Ishikawa (cell line): Measurements from ENCODE around the gene GNL3.

Experiments
- CEBPB ChIP-seq: IDR thresholded peaks from 2 replicates; pipeline ENCODE4 v1.6.1; 2012
- CREB1 ChIP-seq: IDR thresholded peaks from 2 replicates; pipeline ENCODE4 v1.6.1; 2012; ENCODE audit warnings: low read depth
- EGR1 ChIP-seq: IDR thresholded peaks from 2 replicates; pipeline ENCODE4 v1.6.1; 2012
- EP300 ChIP-seq: IDR thresholded peaks from 2 replicates; pipeline ENCODE4 v1.6.1; 2012; ENCODE audit warnings: borderline replicate concordance
- FOXM1 ChIP-seq: IDR thresholded peaks from 2 replicates; pipeline ENCODE4 v1.6.1; 2012; ENCODE audit warnings: low read depth, borderline replicate concordance
- MAX ChIP-seq: IDR thresholded peaks from 2 replicates; pipeline ENCODE4 v1.6.1; 2012
- NFIC ChIP-seq: IDR thresholded peaks from 2 replicates; pipeline ENCODE4 v1.6.1; 2012
- RAD21 ChIP-seq: IDR thresholded peaks from 2 replicates; pipeline ENCODE4 v1.6.1; 2012; ENCODE audit warnings: low read depth
- REST ChIP-seq: IDR thresholded peaks from 2 replicates; pipeline ENCODE4 v1.6.1; 2012; ENCODE audit warnings: low read depth, mild to moderate bottlenecking
- TAF1 ChIP-seq: IDR thresholded peaks from 2 replicates; pipeline ENCODE4 v1.6.1; 2012; ENCODE audit warnings: low read depth, mild to moderate bottlenecking
- TCF12 ChIP-seq: IDR thresholded peaks from 2 replicates; pipeline ENCODE4 v1.6.1; 2012; ENCODE audit warnings: low read depth
- TEAD4 ChIP-seq: IDR thresholded peaks from 2 replicates; pipeline ENCODE4 v1.6.1; 2012
- USF1 ChIP-seq: IDR thresholded peaks from 2 replicates; pipeline ENCODE4 v1.6.1; 2012
- YY1 ChIP-seq: IDR thresholded peaks from 2 replicates; pipeline ENCODE4 v1.6.1; 2012; ENCODE audit warnings: low read depth
- ZBTB7A ChIP-seq: IDR thresholded peaks from 2 replicates; pipeline ENCODE4 v1.6.1; 2012; ENCODE audit warnings: low read depth

Gene GNL3

GRCh38 chr3:52683611-52684010, 2.2 kb upstream of the GNL3 start:
- TF ChIP-seq YY1 (no peak), TEAD4 (no peak), MAX (no peak)

- TF ChIP-seq CREB1 (no peak), TAF1 (no peak)
These were observed 1.6 kb upstream of the GNL3 start for GRCh38 chr3:52684184-52684583.

- TF ChIP-seq RAD21 (no peak), EP300 (no peak), MAX (no peak), TAF1 (no peak; the same call in 1 of the 2 replicates), REST (no peak), YY1 (no peak), CREB1 (no peak), ZBTB7A (no peak), TCF12 (no peak; the same call in 1 of the 2 replicates)
These were observed 535 bp upstream of the GNL3 start for GRCh38 chr3:52685285-52685708.

- TF ChIP-seq EP300 (no peak), ZBTB7A (no peak), RAD21 (no peak), NFIC (no peak), REST (no peak), TEAD4 (no peak), CREB1 (no peak)
These were observed 2.4 kb downstream of the GNL3 start for GRCh38 chr3:52688266-52688665.

GRCh38 chr3:52689151-52689550, 3.3 kb downstream of the GNL3 start:
- TF ChIP-seq TAF1 (no peak), EP300 (no peak), CREB1 (no peak), EGR1 (no peak), TCF12 (no peak), ZBTB7A (no peak), YY1 (no peak), MAX (no peak), NFIC (no peak), TEAD4 (no peak), FOXM1 (no peak), REST (no peak), CEBPB (no peak), USF1 (no peak), RAD21 (no peak)

GRCh38 chr3:52690560-52690959, 4.7 kb downstream of the GNL3 start:
- TF ChIP-seq ZBTB7A: no peak
- no peak for TF ChIP-seq YY1
- no peak for TF ChIP-seq EP300
